ENCODE measurements around the gene RPS6KC1. TPM values are rescaled to one million over a fixed set of nuclear protein-coding genes. Genes with fewer than 3 reads are reported as not detected.
"Not testable (repeated sequence)": the region's sequence is repeated elsewhere in the genome, so short reads cannot be mapped to it uniquely, and the experiment has no call there.

The RPS6KC1 gene
- total RNA-seq, 1 donor from 2014 or later: 36.6 TPM

- no peak for DNase-seq (ENCODE audit: low read depth)
Observed at GRCh38 chr1:213275293-213275692, 224.3 kb downstream of the RPS6KC1 start.

GRCh38 chr1:213276236-213276635 is 225.2 kb downstream of the RPS6KC1 start:
- no peak for DNase-seq (ENCODE audit: low read depth)

DNA sequence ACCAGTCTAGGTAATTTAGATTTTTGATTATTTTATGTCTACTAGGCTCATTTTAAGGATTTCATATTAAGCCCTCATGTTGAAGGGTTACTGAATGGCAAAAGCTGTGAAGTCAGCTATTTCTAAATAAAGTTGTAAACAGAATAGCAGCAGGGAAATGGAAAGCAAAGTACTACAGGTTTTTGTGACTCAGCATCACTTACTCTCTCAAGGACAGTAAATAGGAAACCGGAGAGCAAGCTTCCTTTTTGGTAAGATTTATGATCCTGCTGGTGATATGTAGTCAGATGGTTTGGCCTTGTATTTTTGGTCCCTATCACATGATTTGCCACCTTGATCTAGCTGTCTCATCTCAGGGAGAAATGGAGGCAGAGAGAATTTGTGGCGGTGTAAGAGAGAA is 226.0 kb downstream of the RPS6KC1 start:
- DNase-seq (ENCODE audit: low read depth): peak; percentile 12

GRCh38 chr1:213279410-213279809 is 228.4 kb downstream of the RPS6KC1 start:
- no peak for DNase-seq (ENCODE audit: low read depth)

DNA sequence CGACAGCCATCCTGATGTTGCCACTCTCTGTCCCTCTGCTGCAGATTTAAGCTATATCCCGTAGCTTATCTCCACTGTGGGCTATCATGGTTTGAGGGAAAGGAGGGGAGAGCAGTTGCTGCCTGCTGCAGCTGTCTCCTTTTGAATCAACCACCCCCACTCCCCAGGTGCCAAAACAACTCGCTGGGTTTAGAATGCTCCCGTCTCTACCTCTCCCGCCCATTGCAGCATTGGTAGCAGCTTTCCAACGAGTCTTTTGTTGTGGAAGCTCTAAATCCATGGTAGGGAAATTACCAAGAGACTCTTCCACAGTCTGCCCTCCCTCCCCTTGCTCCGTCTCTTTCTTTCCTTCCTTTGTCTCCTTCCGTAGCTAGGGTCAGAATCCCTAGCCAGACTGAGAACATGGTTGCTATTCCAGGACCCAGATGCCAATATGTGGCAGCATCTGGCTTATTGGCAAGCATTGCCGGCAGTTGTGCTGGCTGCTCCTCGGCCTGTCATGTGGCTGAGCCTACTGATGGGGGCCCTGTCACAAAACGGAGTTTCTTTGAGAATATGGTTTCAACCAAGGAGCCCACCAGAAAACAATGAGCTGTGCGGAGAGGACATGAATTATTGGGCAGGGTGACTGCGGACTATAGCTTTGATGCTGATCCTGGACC is 230.7 kb downstream of the RPS6KC1 start:
- DNase-seq (ENCODE audit: low read depth): peak; percentile 46

DNA sequence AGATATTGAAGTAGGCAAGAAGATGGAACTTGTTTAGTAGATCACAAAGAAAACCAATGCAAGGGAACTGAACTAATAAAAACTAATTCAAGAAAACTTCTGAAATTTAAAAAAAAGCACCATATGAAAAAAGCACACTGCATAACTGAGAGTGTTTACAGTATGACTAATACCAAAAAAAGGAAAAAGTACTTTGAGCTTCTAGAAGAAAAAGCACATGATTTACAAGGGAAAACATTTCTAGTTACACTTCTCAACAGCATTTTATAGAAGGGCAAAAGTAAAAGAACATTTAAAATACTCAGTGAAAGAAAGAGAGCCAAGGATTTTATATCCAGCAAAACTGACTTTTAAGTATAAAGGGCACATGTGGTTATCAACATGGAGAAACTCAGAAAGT is 233.6 kb downstream of the RPS6KC1 start:
- no peak for DNase-seq (ENCODE audit: low read depth)

GRCh38 chr1:213286235-213286634 is 235.2 kb downstream of the RPS6KC1 start:
- no peak for DNase-seq (ENCODE audit: low read depth)

DNA sequence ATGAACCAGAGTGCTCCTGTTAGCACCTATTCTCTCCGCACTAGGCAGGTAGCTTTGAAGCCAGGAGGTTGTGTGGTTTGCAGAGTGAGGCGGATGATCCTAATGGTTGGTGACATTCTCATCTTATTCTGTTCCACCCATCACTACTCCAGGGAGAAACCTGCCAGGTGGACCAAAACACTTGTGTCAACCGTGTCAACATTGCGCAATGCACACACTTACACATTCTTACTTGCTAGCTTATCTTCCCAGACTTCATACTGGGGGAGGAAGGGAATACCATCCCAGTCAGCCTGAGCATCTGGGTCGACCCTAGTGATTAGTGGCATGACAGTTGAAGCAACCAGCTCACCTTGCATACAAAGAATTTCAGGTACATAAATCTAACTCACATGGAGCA is 236.9 kb downstream of the RPS6KC1 start:
- no peak for DNase-seq (ENCODE audit: low read depth)

DNA sequence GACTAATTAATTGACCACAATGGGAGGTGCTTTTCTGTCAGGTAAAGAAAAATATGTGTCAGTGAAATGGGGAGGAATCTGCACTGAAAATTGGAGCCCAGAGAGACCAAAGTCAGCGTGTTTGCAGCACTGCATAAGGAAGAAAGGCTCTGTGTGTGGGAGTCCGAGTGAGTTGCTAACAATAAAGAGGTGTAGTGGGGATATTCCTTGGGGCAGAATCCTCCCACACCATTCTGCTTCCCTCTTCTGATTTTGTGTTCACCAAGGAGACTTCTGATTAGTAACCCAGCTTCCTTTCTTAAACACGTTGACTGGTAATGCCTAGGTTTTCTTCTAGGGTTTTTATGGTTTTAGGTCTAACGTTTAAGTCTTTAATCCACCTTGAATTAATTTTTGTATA is 240.5 kb downstream of the RPS6KC1 start:
- no peak for DNase-seq (ENCODE audit: low read depth)

DNA sequence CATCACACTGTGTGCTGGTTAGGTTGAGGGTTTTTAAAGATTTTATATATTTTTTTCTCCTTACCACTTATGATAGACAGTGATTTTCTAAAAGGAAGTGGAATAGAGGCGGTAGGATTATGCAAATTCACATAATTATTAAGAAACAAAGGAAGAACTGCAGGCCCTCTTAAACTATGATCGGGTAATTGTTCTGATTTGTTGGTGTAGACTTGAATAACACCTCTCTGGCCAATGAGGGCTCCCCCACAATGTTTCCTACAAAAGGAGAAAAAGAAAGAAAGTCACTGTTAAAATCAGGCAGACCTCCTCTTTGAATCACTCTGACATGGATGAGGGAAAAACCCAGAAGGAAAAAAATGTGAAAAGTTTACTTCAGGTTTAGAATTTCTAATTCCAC is 241.6 kb downstream of the RPS6KC1 start:
- DNase-seq (ENCODE audit: low read depth): no peak

DNA sequence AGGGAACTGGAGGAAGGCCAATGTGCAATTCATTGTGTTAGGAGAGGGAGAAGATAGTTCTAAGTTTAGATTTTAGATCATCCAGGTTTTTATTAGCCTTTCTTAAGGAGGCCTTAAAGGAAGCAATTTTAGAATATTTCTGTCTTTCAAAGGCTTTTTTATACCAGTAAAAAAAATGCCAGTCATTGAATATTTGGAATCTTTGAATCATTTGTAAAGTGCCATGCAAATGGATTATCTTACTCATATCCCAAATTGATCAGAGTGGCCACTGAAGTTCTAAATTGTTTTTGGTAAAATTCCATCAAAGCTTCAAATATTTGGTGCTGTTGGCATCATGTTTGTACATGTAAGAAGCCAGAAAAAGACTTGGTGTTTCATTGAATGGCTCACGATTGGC is 244.8 kb downstream of the RPS6KC1 start:
- no peak for DNase-seq (ENCODE audit: low read depth)

DNA sequence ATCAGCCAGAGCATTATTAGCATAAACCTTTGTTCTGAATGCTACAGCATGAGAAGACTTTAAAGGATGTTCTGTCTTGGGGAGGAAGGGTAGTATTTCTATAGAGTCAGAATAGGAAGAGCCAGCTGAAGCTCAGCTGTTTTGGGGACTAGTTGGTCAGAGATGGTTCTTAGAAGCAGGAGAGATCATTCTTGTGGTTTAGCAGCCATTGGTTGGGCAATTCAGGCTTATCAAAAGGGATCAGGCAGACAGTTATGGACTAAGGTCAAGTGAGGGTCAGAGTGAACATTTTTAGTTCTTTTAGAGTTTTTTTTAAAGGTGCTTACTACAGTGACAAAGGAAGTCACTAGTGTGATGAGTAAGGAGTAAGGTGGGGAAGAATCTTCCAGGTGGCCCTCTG is 245.5 kb downstream of the RPS6KC1 start:
- DNase-seq (ENCODE audit: low read depth): peak; percentile 73

- DNase-seq (ENCODE audit: low read depth): peak; percentile 49
Observed at GRCh38 chr1:213297021-213297420, 246.0 kb downstream of the RPS6KC1 start.

DNA sequence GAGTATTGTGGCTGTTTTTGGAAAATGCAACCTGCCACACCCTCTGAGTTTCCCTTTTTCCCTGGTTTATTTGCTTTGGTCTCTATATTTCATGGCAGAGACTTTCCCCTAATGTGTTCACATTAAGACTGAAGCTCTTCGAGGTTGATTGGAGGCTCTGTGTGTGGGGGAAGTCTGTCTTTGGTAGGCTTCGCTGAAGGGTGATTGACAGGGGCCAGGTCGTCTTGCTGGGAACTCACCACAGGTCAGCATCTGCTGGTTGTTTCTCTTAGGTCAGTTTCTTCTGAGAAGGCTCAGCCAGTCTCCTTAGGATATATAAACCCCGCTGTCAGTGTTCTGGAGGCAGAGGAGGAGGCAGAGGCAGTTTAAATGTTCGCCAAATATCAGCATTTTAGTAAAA is 249.4 kb downstream of the RPS6KC1 start:
- no peak for DNase-seq (ENCODE audit: low read depth)

DNA sequence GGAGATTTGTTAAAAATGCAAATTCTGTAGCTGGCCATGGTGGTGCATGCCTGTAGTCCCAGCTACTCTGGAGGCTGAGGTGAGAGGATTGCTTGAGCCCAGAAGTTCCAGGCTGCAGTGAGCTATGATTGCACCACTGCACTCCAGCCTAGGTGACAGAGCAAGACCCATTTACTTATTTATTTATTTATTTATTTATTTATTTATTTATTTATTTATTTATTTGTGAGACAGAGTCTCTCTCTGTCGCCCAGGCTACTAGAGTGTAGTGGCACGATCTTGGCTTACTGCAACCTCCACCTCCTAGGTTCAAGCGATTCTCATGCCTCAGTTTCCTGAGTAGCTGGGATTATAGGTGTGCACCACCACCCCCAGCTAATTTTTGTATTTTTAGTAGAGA is 250.5 kb downstream of the RPS6KC1 start:
- DNase-seq (ENCODE audit: low read depth): not testable (repeated sequence)

DNA sequence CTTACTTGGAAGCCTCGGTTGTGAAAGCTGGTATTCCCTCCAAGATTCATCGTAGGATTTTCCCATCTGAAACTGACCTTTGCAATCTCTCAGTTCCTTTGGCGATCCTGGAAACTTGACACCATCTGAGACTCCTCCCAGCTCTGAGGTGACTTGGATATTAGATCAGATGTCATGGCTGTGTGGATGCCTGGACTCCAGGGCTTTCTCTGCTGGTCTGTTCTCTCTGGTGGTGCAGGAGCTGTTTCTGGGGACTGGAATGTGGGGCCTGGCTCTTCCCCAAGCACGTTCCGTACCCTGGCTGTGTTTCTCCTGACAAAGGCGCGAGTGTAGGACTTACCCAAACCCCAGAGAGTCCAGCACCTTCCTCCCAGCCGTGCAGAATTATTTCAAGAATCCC is 252.2 kb downstream of the RPS6KC1 start:
- DNase-seq (ENCODE audit: low read depth): peak; percentile 72

DNA sequence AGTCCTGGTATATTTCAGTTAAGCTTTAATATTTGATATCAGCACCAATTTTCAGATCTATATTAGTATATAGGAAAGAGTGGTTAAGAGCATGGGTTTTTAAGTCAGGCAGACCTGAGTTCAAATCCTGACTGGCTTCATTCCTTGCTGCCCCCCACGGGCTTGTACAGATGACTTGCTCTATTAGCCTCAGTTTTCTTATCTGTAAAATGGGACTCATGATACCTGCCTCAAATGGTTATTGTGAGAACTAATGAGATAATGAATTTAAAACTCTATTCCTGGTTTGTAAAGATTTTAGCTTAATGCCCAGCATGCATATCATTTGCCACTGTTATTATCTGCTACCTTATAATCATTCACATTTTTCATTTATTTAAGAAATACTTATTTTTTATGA is 264.5 kb downstream of the RPS6KC1 start:
- DNase-seq (ENCODE audit: low read depth): no peak

DNA sequence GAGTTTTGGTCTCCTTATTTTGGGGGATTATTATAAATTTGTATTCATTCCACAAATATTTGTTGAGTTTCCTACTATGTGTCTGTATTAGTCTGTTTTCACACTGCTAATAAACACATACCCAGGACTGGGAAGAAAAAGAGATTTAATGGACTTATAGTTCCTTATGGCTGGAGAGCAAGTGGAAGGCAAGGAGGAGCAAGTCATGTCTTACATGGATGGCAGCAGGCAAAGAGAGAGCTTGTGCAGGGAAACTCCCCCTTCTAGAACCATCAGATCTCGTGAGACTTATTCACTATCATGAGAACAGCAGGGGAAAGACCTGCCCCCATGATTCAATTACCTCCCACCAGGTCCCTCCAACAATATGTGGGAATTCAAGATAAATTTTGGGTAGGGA is 267.4 kb downstream of the RPS6KC1 start:
- not testable (repeated sequence) for DNase-seq (ENCODE audit: low read depth)

DNA sequence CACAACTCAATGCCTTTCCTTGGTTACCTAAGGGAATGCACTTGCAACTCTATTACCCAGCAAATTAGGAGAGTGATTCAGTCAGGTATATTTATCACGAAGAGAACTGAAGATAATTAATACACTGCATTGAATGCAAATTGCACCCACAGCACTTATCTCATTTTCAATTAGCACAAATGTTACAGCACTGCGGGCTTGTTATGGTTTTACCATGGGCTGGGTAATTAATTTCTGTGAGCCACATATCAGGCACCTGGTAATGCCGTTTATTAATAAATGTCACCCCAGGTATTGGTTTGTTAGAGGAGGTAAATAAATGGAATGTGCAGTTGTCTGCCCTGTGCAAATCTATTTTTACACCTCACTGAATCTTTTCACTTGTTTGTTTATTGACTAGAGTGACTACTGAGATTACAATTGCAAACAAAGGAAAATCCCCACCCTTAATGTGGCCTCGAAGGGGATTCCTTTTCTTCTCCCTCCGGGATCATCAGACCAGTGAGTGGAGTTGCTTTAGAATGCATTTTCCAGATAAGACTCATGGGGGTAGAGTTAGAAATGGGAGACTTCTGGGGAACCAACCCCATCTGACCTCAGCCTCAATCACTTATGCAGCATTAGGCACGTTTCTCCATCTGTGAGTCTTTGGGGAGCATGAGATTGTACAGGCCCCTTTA is 269.3 kb downstream of the RPS6KC1 start:
- no peak for DNase-seq (ENCODE audit: low read depth)

Data from myocyte (in vitro differentiated cells).